ENCODE measurements around the gene UGDH.

GRCh38 chr4:39563346-39563847 lies 36.2 kb upstream of the UGDH start:
- TF ChIP-seq KDM1A (CRISPR knock-in tag; IDR thresholded peaks at IDR 0.05): no peak
- no peak for TF ChIP-seq NBN (conservative IDR thresholded peaks at IDR 0.05)
- TF ChIP-seq SMARCC2 (IDR thresholded peaks at IDR 0.05): no peak
- no peak for TF ChIP-seq TARDBP (CRISPR knock-in tag; IDR thresholded peaks at IDR 0.05)
- no peak for TF ChIP-seq ESRRA (CRISPR knock-in tag; IDR thresholded peaks at IDR 0.05; ENCODE audit: low read depth)
- no peak for TF ChIP-seq ATF6 (CRISPR knock-in tag; conservative IDR thresholded peaks at IDR 0.05)
- TF ChIP-seq ZNF33A (CRISPR knock-in tag; IDR thresholded peaks at IDR 0.05; ENCODE audit: borderline replicate concordance): no peak
- TF ChIP-seq CTCF (CRISPR knock-in tag; IDR thresholded peaks at IDR 0.05): no peak
- no peak for TF ChIP-seq POLR2A (IDR thresholded peaks at IDR 0.05; ENCODE audit: insufficient read depth in 1 of 2, low read depth in 2 of 2, low read length in 2 of 2)
- TF ChIP-seq ZNF12 (CRISPR knock-in tag; IDR thresholded peaks at IDR 0.05): no peak
- TF ChIP-seq CBX1 (IDR thresholded peaks at IDR 0.05; ENCODE audit: low read depth): no peak
- TF ChIP-seq EZH2 (conservative IDR thresholded peaks at IDR 0.05; ENCODE audit: low read depth, low read length): no peak
- TF ChIP-seq POLR2AphosphoS5 (IDR thresholded peaks at IDR 0.05; ENCODE audit: low read depth, low read length): no peak
